Spleen (tissue), 7 donors: ENCODE results near the gene CDC25B.

Experiments used
- POLR2A ChIP-seq, 3 donors: fragments of 450-650 bp; IDR thresholded peaks; one replicate each; pipeline ENCODE4 v1.5.1; 2017; ENCODE audit warnings: antibody characterized with exemption in 3 of 3, mild to moderate bottlenecking in 1 of 3
- POLR2AphosphoS5 ChIP-seq, 3 donors: sonication (generic); formaldehyde crosslinking; IDR thresholded peaks; one replicate each; pipeline ENCODE4 v1.5.1; 2017; ENCODE audit warnings: antibody characterized with exemption in 3 of 3
- TF ChIP-seq, protein P1 (sequence below), 11 experiments: fragments of 200-600 bp in 7 of 11; fragments of 450-650 bp in 4 of 11; sonication (generic) in 4 of 11; IDR thresholded peaks in 8 of 11; conservative IDR thresholded peaks in 3 of 11; 1 replicate in 7 of 11; 2 replicates in 4 of 11; pipeline versions ENCODE4 v1.4.0 to v1.8.0; 2016 to 2021; ENCODE audit warnings: antibody characterized with exemption in 11 of 11, inconsistent platforms in 4 of 11, mild to moderate bottlenecking in 1 of 11
- donor health status: DM: no; HTN: no; CAD: no; lungs with moderate emphysema.
- donor health status: DM: no; HTN: no; CAD: no.
- donor health status: DM: no; HTN: no; CAD: no.

- TF ChIP-seq, protein P1, sequence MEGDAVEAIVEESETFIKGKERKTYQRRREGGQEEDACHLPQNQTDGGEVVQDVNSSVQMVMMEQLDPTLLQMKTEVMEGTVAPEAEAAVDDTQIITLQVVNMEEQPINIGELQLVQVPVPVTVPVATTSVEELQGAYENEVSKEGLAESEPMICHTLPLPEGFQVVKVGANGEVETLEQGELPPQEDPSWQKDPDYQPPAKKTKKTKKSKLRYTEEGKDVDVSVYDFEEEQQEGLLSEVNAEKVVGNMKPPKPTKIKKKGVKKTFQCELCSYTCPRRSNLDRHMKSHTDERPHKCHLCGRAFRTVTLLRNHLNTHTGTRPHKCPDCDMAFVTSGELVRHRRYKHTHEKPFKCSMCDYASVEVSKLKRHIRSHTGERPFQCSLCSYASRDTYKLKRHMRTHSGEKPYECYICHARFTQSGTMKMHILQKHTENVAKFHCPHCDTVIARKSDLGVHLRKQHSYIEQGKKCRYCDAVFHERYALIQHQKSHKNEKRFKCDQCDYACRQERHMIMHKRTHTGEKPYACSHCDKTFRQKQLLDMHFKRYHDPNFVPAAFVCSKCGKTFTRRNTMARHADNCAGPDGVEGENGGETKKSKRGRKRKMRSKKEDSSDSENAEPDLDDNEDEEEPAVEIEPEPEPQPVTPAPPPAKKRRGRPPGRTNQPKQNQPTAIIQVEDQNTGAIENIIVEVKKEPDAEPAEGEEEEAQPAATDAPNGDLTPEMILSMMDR (IDR thresholded peaks at IDR 0.05 in 8 of 11, conservative IDR thresholded peaks at IDR 0.05 in 3 of 11) = no peak
- TF ChIP-seq POLR2A (IDR thresholded peaks at IDR 0.05) (no peak), POLR2AphosphoS5 (IDR thresholded peaks at IDR 0.05) (no peak)
Measured at GRCh38 chr20:3777381-3777715, 18.8 kb upstream of the CDC25B start.
